HepG2 (cell line): Measurements from ENCODE around the gene SNAI1. TPM values are rescaled to one million over a fixed set of nuclear protein-coding genes. Genes with fewer than 3 reads are reported as not detected.

ENCODE experiments used
- CBFB ChIP-seq: sonication (generic); formaldehyde crosslinking; IDR thresholded peaks from 2 replicates; pipeline ENCODE4 v1.4.0; 2020; ENCODE audit warnings: missing genetic modification reagents
- GTF2F1 ChIP-seq: fragments of 150-350 bp; IDR thresholded peaks from 2 replicates; pipeline ENCODE4 v1.6.1; 2014; ENCODE audit warnings: low read length
- HOXA9 ChIP-seq: sonication (generic); formaldehyde crosslinking; IDR thresholded peaks from 2 replicates; pipeline ENCODE4 v1.8.1; 2022; ENCODE audit warnings: missing genetic modification reagents, mild to moderate bottlenecking, moderate library complexity, borderline replicate concordance
- IKZF5 ChIP-seq: IDR thresholded peaks from 2 replicates; pipeline ENCODE4 v1.6.1; 2018; ENCODE audit warnings: missing genetic modification reagents, mild to moderate bottlenecking, missing compliant biosample characterization
- KDM1A ChIP-seq: IDR thresholded peaks from 2 replicates; pipeline ENCODE4 v1.6.1; 2016; ENCODE audit warnings: missing compliant biosample characterization
- MTERF4 ChIP-seq: sonication (generic); formaldehyde crosslinking; IDR thresholded peaks from 2 replicates; pipeline ENCODE4 v1.8.0; 2023; ENCODE audit warnings: mild to moderate bottlenecking, missing genetic modification reagents
- NFATC3 ChIP-seq: sonication (generic); formaldehyde crosslinking; IDR thresholded peaks from 2 replicates; pipeline ENCODE4 v1.5.1; 2020; ENCODE audit warnings: mild to moderate bottlenecking, missing genetic modification reagents
- NPAS2 ChIP-seq: sonication (generic); formaldehyde crosslinking; IDR thresholded peaks from 2 replicates; pipeline ENCODE4 v1.8.0; 2022; ENCODE audit warnings: mild to moderate bottlenecking, missing genetic modification reagents, borderline replicate concordance
- SIX1 ChIP-seq: sonication (generic); formaldehyde crosslinking; IDR thresholded peaks from 2 replicates; pipeline ENCODE4 v1.4.0; 2020; ENCODE audit warnings: missing genetic modification reagents, borderline replicate concordance
- SOX6 ChIP-seq, 2 experiments: fragments of 450-650 bp in 1 of 2; sonication (generic) in 1 of 2; formaldehyde crosslinking in 1 of 2; IDR thresholded peaks; 2 replicates each; pipeline versions ENCODE4 v1.4.0 to v1.6.1; 2017 to 2020; ENCODE audit warnings: antibody characterized with exemption in 1 of 2, mild to moderate bottlenecking in 1 of 2, missing genetic modification reagents in 1 of 2
- TBL1XR1 ChIP-seq: fragments of 150-350 bp; IDR thresholded peaks from 2 replicates; pipeline ENCODE4 v1.6.1; 2014; ENCODE audit warnings: borderline replicate concordance, low read length; ENCODE audit not compliant: partially characterized antibody
- TCF7L2 ChIP-seq: IDR thresholded peaks from 2 replicates; pipeline ENCODE4 v1.6.1; 2011; ENCODE audit warnings: mild to moderate bottlenecking, low read depth, low read length, moderate library complexity
- TEAD3 ChIP-seq: optimal IDR thresholded peaks from 2 replicates; pipeline ENCODE3; 2016; ENCODE audit warnings: borderline replicate concordance
- TGIF2 ChIP-seq: IDR thresholded peaks from 2 replicates; pipeline ENCODE4 v1.6.1; 2016; ENCODE audit warnings: control low read depth, missing compliant biosample characterization
- ZBTB46 ChIP-seq: sonication (generic); formaldehyde crosslinking; IDR thresholded peaks from 2 replicates; pipeline ENCODE4 v1.4.0; 2020; ENCODE audit warnings: mild to moderate bottlenecking, missing genetic modification reagents, borderline replicate concordance
- ZFYVE20 ChIP-seq: sonication (generic); formaldehyde crosslinking; IDR thresholded peaks from 2 replicates; pipeline ENCODE4 v1.8.0; 2023; ENCODE audit warnings: low read depth, mild to moderate bottlenecking, moderate library complexity, missing genetic modification reagents, borderline replicate concordance
- ZNF124 ChIP-seq: sonication (generic); formaldehyde crosslinking; IDR thresholded peaks from 2 replicates; pipeline ENCODE4 v1.4.0; 2020; ENCODE audit warnings: missing genetic modification reagents
- ZNF431 ChIP-seq: sonication (generic); formaldehyde crosslinking; IDR thresholded peaks from 2 replicates; pipeline ENCODE4 v1.9.0; 2022; ENCODE audit warnings: missing genetic modification reagents, low read depth, mild to moderate bottlenecking, borderline replicate concordance
- ZNF83 ChIP-seq: sonication (generic); formaldehyde crosslinking; IDR thresholded peaks from 2 replicates; pipeline ENCODE4 v1.4.0; 2020; ENCODE audit warnings: missing genetic modification reagents, mild to moderate bottlenecking, borderline replicate concordance
- polyA plus RNA-seq, 8 experiments: library from polyadenylated mRNA; depleted of rRNA in 3 of 8; stranded (reverse) in 7 of 8; unstranded in 1 of 8; fragments of >200 nt; fragmentation: Illumina TruSeq in 4 of 8; extraction: Trizol in 4 of 8; gene quantifications; 2 replicates each; pipeline versions ENCODE4 v1.2.1 to v1.2.3, GENCODE V29; 2011 to 2016; ENCODE audit warnings: low read depth in 4 of 8, missing spikeins in 1 of 8, mixed read lengths in 1 of 8; ENCODE audit not compliant: insufficient read depth in 1 of 8
- total RNA-seq, 5 experiments: library from RNA; depleted of rRNA; stranded (reverse); fragments of >200 nt; fragmentation: Illumina TruSeq; extraction: Trizol; gene quantifications; 2 replicates each; pipeline ENCODE4 v1.2.3, GENCODE V29; 2016; ENCODE audit warnings: low read depth in 1 of 5
- TF ChIP-seq, protein P1 (sequence below), 2 experiments: sonication (generic) in 1 of 2; formaldehyde crosslinking in 1 of 2; IDR thresholded peaks; 2 replicates each; pipeline versions ENCODE4 v1.6.1 to v1.9.0; 2014 to 2022; ENCODE audit warnings: antibody characterized with exemption in 1 of 2, borderline replicate concordance in 1 of 2, inconsistent platforms in 1 of 2, low read depth in 1 of 2, missing genetic modification reagents in 1 of 2

SNAI1 gene
- total and polyA plus RNA-seq, 2 of the 13 experiments (the other 11 are each of a cell fraction or from before 2014, with no cell fraction given) = 1.3 to 1.4 TPM

DNA sequence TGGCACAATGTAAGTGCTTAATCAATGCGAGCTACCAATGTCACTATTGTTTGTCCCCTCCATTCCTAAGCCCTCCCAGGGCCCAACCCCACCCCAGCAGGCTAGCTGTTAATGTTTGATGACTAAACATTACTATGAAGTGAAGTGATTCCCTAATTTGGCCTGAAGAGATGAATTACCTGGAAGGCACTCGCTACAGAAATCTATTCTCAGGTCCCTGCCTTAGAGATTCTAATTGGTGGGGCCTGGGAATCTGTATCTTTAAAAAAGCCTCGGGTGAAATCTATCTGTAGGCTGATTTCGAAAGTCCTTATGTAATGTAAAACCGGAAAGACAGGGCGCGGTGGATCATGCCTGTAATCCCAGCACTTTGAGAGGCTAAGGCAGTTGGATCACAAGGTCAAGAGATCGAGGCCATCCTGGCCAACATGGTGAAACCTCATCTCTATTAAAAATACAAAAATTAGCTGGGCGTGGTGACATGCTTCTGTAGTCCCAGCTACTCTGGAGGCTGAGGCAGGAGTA is 16.9 kb upstream of the SNAI1 start (continued):
- no peak for TF ChIP-seq IKZF5
- peak; percentile 30; the same call in 1 of the 2 replicates for TF ChIP-seq KDM1A (CRISPR knock-in tag)
- TF ChIP-seq TGIF2 (CRISPR knock-in tag) = no peak
- peak; percentile 23 for TF ChIP-seq TEAD3 (CRISPR knock-in tag)
- no peak for TF ChIP-seq TBL1XR1
- no peak for TF ChIP-seq SOX6 (IDR thresholded peaks at IDR 0.05)
- TF ChIP-seq SOX6 (CRISPR knock-in tag; IDR thresholded peaks at IDR 0.05) = peak; percentile 56; the same call in 1 of the 2 replicates
- TF ChIP-seq SIX1 (CRISPR knock-in tag) = peak; percentile 55; the same call in 1 of the 2 replicates
- TF ChIP-seq ZNF431 (CRISPR knock-in tag) = no peak
- no peak for TF ChIP-seq NPAS2 (CRISPR knock-in tag)
- TF ChIP-seq, protein P1, sequence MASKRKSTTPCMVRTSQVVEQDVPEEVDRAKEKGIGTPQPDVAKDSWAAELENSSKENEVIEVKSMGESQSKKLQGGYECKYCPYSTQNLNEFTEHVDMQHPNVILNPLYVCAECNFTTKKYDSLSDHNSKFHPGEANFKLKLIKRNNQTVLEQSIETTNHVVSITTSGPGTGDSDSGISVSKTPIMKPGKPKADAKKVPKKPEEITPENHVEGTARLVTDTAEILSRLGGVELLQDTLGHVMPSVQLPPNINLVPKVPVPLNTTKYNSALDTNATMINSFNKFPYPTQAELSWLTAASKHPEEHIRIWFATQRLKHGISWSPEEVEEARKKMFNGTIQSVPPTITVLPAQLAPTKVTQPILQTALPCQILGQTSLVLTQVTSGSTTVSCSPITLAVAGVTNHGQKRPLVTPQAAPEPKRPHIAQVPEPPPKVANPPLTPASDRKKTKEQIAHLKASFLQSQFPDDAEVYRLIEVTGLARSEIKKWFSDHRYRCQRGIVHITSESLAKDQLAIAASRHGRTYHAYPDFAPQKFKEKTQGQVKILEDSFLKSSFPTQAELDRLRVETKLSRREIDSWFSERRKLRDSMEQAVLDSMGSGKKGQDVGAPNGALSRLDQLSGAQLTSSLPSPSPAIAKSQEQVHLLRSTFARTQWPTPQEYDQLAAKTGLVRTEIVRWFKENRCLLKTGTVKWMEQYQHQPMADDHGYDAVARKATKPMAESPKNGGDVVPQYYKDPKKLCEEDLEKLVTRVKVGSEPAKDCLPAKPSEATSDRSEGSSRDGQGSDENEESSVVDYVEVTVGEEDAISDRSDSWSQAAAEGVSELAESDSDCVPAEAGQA (IDR thresholded peaks at IDR 0.05; ENCODE audit: low read depth) = no peak
- TF ChIP-seq, protein P1 (CRISPR knock-in tag; IDR thresholded peaks at IDR 0.05; ENCODE audit: borderline replicate concordance) = no peak
- TF ChIP-seq CBFB (CRISPR knock-in tag) = no peak
- TF ChIP-seq HOXA9 (CRISPR knock-in tag) = no peak
- TF ChIP-seq GTF2F1 = no peak
- no peak for TF ChIP-seq ZNF124
- no peak for TF ChIP-seq ZNF83 (CRISPR knock-in tag)
- no peak for TF ChIP-seq ZBTB46
- TF ChIP-seq TCF7L2 = no peak
- no peak for TF ChIP-seq ZFYVE20 (CRISPR knock-in tag)
- TF ChIP-seq MTERF4 (CRISPR knock-in tag) = no peak
- no peak for TF ChIP-seq NFATC3 (CRISPR knock-in tag)
